Stimulated activated CD4-positive, alpha-beta T cell treated with anti-CD3 and anti-CD28 coated beads, Interleukin-15, amount 100 ng/mL, for 48 hours (primary cell): ENCODE data around the gene SALL3.

Experiments used
- DNase-seq, 2 donors: peaks; one replicate each; pipeline ENCODE4 v3.0.0-alpha.2; 2020; ENCODE audit warnings: low read depth in 2 of 2

SALL3 gene

DNA sequence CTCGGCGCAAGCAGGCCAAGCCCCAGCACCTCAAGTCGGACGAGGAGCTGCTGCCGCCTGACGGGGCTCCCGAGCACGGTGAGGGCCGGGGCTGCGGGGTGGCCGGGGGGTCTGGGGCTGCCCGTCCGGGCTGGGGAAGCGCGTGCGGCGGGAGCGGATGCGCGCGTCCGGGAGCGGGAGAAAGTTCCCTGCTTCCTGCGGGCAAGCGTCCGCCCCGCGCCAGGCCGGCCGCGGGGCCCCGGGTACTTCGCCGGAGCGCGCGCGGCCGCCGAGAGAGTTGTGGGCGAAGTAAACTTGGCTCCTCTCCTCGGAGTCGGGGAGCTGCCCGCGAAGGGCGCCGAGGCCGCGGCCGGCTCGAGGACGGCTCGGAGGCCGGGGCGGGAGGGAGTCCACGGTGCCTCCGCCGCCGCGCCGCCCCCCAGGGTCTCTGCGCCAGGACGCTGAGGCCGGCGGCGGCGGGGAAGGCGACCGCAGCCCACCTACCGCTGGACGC, 707 bp downstream of the SALL3 start:
- DNase-seq = no peak

DNA sequence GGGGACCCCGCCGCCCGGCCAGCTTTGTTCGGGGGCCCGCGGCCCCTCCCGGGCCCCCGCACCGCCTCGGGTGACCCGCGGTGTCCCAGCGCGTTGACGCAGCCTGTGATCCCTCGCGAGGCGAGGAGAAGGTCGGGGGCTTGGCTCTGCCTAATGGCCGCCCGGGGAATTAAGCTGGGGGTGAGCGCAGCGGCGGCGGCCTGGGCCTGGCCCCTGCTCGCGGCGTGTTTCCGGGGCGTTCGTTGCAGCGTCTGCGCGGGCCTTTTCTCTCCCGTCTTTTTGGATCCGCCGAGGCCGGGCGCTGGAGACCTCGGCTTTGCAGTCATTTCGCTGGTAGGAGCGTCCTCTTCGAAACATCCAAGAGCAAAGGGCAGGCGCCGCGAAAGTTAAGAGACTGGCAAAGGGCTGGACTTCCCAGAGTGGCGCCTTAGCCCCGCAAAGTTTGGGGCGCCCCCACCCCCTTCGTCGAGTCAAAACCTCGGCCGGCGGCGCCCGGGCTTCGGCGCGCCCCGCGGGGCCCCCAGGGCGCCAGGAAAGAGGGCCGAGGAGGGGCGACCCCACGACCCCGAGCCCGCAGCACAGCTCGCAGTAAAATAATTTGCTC, 1.3 kb downstream of the SALL3 start:
- no peak for DNase-seq

DNA sequence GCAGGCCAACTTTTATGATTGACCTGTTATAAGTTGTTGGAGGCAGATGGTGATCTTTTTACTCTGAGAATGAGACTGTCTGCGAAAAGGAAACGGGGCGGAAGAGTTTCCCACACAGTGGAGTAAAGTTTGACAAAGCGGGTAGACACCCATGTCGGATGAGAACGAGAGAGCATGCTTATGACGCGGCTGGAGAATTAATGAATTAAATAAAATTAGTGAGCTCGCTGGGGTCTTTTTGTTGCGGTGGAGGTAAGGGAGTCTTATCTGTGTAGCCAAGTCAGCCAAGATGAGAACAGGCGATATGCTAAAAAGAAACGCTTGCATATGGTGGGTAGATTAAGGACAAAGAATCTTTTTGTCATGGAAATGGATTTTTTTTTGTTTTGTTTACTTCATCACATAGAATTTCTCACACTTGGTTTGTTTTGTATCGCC, 1.8 kb downstream of the SALL3 start:
- DNase-seq = no peak

DNA sequence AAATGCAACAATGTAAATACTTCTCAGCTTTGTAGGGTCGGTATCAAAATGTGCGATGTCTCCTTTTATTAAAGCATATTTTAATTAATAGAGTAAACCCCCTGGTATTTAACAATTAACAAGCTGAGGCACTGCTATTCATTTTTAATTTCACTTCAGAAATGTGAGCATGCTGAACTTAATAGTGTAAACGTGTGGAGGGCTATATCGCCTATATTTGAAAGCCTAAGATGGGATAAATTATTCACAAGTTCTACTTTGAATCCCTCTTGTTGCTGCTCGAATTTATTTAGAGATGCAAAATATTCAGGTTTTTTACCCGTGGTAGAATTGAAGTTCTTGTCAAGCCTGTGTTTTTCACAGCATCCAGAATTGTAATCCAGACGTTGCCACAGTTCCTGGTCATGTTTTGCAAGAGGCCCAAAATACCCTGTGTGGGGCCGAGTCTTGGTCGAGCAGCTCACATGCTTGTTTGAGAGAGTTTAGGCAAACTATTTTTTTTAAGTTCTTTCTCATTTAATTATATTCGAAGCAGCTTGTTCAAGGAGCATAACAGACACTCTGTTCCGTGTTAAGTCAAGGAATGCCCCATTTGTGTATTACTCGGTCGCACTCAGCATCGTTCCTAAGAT, 2.5 kb downstream of the SALL3 start:
- DNase-seq = no peak

DNA sequence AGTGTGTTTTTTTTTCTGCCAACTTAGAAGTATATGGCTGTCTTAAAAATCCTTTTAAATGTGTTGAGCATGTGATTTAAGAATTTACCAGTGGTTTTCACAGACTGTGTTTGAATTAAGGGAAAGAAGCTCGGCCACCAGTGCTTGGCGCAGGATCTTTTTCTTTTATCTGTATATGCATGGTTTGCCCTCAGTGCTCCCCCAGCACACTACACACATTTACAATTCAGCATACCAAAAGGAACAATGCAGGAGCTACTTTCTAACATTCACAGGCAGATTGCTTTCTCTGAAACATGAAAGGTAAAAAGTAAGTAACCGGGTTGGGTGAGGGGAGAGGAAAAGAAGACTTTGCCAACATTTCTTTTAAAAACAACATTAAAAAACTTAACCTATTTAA, 3.9 kb downstream of the SALL3 start:
- DNase-seq = no peak

DNA sequence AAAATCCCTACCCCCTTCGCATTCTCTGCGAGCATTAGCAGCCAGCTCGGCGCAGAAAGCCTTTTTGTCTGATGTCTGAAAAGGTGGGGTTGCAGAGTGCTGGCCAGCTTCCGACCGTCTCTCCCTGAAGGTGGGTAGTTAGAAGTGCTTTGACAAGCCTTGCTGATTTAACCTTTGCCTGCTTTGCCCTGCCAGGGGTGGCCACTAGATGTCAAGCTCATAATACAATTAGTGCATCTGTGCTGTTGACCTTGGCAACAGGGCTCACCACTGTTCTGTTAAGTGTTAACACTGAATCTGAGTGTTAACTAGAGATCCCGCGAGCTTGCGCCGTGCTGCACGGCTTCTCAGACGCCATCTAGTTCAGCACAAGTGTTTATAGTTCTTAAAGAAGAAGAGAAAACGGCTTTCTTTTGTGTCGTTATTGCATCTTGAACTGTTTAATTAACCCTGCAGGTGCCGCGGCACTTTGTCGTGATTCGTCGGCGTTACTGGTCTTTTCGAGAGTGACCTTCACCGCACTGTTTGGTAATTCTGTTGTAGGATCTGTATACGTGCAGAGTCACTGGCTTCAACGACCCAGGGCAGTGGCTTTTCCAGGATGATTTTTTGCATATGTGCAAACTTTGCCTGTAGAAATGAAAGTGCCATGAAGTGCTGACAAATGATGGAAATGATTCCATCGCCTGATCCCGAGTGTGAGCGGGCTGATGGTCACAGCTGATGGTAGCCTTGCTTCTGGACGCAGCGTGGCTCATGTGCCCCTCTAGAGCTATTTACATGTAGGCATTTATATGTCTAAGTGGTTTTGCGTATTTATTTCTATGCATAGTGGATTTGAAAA, 5.5 kb downstream of the SALL3 start:
- no peak for DNase-seq

DNA sequence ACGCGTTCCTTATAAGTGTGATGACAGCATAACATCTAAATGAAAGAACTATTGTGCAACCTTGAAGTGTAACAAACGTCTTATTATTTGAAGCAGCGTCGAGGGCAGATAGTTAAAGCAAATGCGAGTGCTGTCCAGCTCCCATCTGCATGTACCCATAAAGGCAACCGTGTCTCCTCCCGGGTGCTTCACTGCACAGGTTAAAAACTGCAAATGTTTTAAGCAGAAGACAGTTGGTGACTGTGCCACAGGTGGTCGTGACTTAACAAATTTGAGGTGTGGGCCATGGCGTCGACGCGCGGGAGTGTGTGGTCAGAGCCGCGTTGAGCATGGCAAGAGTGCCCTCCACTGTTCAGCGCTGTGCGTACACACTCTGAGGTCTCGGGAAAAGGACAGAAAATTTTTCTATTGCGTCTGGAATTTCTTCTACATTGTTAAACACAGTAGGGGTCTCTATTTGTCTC, 6.4 kb downstream of the SALL3 start:
- no peak for DNase-seq

DNA sequence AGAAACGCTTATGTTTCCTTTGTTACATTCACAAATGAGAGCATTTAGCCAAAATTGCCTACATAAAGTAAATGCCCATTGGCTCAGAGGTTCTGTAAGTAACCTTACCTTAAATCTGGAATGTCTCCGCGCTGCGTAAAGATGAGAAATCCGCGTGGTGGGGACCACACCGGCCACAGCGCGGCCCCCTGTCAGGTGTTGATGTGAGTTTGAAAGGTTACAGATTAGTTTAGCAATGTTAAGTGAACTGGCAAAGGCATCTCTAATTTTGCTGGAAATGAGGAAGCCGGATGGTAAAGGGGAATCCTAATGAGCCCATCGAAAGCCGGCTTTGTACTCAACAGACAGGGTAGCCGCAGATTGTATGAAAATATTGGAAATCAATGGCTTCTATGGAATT, 11.8 kb downstream of the SALL3 start:
- DNase-seq = no peak

DNA sequence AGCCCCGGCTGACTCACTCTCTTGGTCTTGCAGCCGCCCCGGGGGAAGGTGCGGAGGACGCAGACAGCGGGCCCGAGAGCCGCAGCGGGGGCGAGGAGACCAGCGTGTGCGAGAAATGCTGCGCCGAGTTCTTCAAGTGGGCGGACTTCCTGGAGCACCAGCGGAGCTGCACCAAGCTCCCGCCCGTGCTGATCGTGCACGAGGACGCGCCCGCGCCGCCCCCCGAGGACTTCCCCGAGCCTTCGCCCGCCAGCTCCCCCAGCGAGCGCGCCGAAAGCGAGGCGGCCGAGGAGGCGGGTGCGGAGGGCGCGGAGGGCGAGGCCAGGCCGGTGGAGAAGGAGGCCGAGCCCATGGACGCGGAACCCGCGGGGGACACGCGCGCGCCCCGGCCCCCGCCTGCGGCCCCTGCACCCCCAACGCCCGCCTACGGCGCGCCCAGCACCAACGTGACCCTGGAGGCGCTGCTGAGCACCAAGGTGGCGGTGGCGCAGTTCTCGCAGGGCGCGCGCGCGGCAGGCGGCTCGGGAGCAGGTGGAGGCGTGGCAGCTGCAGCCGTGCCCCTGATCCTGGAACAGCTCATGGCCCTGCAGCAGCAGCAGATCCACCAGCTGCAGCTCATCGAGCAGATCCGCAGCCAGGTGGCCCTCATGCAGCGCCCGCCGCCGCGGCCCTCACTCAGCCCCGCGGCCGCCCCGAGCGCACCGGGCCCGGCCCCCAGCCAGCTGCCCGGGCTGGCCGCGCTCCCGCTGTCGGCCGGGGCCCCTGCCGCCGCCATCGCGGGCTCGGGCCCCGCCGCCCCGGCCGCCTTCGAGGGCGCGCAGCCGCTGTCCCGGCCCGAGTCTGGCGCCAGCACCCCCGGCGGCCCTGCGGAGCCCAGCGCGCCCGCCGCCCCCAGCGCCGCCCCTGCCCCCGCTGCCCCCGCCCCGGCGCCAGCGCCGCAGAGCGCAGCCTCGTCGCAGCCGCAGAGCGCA, 12.7 kb downstream of the SALL3 start:
- no peak for DNase-seq

DNA sequence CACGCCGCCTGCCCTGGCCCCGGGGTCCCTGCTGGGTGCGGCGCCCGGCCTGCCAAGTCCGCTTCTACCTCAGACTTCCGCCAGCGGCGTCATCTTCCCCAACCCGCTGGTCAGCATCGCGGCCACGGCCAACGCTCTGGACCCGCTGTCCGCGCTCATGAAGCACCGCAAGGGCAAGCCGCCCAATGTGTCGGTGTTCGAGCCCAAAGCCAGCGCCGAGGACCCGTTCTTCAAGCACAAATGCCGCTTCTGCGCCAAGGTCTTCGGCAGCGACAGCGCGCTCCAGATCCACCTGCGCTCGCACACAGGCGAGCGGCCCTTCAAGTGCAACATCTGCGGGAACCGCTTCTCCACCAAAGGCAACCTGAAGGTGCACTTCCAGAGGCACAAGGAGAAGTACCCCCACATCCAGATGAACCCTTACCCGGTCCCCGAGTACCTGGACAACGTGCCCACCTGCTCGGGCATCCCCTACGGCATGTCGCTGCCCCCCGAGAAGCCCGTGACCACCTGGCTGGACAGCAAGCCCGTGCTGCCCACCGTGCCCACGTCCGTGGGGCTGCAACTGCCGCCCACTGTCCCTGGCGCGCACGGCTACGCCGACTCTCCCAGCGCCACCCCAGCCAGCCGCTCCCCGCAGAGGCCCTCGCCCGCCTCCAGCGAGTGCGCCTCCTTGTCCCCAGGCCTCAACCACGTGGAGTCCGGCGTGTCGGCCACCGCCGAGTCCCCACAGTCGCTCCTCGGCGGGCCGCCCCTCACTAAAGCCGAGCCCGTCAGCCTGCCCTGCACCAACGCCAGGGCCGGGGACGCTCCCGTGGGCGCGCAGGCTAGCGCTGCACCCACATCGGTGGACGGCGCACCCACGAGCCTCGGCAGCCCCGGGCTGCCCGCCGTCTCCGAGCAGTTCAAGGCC, 13.7 kb downstream of the SALL3 start:
- DNase-seq = no peak

DNA sequence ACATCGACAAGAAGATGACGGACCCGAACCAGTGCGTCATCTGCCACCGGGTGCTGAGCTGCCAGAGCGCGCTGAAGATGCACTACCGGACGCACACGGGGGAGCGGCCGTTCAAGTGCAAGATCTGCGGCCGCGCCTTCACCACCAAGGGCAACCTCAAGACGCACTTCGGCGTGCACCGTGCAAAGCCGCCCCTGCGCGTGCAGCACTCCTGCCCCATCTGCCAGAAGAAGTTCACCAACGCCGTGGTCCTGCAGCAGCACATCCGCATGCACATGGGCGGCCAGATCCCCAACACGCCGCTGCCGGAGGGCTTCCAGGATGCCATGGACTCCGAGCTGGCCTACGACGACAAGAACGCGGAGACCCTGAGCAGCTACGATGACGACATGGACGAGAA, 14.4 kb downstream of the SALL3 start:
- DNase-seq = no peak

DNA sequence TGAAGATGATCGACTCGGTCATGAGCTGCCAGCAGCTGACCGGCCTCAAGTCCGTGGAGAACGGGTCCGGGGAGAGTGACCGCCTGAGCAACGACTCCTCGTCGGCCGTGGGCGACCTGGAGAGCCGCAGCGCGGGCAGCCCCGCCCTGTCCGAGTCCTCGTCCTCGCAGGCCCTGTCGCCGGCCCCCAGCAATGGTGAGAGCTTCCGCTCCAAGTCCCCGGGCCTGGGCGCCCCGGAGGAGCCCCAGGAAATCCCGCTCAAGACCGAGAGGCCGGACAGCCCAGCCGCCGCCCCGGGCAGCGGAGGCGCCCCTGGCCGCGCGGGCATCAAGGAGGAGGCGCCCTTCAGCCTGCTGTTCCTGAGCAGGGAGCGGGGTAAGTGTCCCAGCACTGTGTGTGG, 14.9 kb downstream of the SALL3 start:
- no peak for DNase-seq

DNA sequence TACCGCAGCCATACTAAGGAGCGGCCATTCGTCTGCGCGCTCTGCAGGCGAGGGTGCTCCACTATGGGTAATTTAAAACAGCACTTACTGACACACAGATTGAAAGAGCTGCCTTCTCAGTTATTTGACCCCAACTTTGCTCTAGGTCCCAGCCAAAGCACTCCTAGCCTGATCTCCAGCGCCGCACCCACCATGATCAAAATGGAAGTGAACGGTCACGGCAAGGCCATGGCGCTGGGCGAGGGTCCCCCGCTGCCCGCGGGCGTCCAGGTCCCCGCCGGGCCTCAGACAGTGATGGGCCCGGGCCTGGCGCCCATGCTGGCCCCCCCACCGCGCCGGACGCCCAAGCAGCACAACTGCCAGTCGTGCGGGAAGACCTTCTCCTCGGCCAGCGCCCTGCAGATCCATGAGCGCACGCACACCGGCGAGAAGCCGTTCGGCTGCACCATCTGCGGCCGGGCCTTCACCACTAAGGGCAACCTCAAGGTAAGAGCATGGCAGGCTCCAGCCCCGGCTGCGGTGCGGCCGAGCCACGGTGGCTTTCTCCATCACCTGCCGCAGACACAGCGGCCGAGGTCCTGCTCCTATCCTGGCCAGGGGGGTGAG, 15.5 kb downstream of the SALL3 start:
- no peak for DNase-seq

DNA sequence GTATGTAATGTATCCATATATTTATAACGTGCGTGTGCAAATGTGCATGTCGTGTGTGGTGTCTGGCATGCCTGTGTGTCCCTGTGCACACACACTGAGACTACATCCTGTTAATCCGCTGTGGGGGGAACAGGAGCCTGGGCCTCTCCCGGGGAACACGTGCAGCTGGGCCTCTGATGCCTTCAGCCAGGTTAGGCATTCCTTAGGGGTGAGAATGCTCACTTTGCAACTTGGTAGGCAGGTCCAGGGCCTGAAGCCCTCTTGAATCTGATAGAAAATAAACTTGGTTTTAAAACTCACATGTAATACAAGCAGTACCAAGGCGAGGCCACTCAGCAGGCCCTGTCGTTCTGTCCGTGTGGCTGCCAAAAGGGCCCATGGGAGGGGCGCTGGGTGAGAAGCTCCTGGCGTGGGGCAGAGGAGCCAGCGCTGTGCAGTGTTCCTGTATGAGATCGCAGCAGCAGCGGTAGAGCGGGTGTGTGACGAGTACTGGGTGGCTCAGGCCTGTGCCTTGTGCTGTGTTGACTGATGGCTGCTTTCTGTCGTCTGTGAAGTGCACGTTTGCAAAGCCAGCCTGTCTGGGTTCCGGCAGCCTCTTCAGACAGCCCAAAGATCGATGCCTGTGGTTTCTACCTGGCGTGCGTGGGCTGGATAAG, 16.2 kb downstream of the SALL3 start:
- no peak for DNase-seq

DNA sequence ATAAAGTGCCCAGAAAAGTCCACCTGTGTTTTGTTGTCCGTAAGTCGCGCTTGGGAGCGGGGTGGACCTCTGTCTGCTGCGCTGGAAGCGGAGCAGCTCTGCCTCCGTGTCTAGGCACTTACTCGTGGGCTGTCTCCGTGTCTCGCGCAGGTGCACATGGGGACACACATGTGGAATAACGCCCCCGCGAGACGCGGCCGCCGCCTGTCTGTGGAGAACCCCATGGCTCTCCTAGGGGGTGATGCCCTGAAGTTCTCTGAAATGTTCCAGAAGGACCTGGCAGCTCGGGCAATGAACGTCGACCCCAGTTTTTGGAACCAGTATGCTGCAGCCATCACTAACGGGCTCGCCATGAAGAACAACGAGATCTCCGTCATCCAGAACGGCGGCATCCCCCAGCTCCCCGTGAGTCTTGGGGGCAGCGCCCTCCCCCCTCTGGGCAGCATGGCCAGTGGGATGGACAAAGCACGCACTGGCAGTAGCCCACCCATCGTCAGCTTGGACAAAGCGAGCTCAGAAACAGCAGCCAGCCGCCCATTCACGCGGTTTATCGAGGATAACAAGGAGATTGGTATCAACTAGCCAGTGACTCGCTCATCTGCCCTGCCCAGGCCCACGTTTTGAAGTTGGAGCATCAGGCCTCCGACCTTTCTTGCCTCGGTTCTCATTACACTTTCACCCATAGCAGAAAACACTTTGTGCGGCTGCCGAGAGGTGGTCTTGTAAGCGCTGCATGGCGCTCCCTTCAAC, 17.3 kb downstream of the SALL3 start:
- no peak for DNase-seq

DNA sequence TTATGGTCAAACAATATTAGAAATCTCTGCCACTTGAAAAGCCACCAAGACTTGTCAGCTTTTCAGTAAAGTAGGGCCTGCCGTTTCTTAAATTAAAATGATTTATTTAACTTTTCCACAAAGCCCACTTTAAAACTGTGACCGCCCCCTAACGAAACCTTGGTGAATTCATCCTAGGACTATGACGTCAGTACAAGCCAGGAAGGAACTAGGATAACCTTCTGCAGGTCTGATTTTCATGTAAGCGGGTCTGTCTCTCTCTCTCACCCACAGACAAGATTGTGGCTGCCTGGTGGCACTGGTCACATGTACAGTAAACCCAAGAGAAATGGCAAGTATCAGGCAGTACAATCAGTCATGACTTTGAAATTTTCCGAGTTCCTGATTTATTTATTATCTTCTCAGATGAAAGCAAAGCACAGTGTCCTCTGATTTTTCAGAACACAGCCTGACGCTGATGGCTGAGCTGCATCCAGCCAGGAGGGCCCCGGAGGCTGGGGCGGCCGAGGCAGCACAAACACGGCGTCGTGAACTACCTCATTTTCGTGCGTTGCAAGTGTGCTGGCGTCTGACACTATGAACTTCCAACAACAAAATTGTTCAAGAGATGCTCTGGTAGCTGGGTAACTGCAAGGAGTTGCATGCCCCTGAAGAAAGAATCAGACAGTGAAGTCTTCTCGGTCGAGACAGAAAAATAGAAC, 18.9 kb downstream of the SALL3 start:
- no peak for DNase-seq

DNA sequence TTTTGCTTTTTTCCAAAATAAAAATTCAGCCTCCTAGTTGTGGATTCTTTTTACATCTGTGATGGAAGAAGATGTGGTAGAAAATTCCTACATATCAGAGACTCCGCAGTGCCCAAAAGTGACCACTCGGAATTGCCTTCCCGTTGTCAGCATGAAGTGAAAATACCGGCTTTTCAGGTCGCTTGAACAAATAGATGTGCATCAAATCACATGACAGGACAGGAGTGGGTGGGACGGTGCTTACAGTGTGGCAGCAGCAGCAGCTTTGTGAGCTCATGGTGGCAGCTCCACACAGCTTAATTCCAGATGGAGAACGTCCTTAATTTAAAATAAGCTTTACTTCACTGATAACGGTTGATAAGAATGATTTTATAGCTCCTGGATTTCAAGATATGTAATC, 20.3 kb downstream of the SALL3 start:
- DNase-seq = no peak

DNA sequence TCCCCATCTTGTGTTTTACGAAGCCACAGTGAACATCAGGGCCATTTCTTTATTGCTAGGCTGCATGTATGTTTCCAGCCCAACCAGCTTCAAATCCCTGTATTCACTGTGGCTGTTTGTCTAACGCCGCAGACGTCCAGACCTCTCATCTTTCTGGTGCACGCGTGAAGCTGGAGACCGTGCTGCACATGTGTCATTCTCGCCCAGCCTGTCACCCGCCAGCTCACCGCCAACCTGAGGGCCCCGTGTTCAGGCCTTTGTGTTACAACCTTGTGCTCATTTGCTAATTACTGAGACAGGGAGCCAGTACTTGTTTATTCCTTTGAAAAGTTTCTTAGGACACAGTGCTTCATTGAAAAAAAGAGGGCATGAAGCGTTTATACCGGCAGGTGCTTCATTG, 21.4 kb downstream of the SALL3 start:
- DNase-seq = no peak
